HepG2 (cell line): ENCODE results near the gene ABHD12. TPM values are rescaled to one million over a fixed set of nuclear protein-coding genes. Genes with fewer than 3 reads are reported as not detected.

Experiments used
- CC2D1A ChIP-seq: sonication (generic); formaldehyde crosslinking; IDR thresholded peaks from 2 replicates; pipeline ENCODE4 v1.8.1; 2023; ENCODE audit warnings: mild to moderate bottlenecking, missing genetic modification reagents
- CREB3 ChIP-seq: sonication (generic); formaldehyde crosslinking; IDR thresholded peaks from 2 replicates; pipeline ENCODE4 v1.5.0; 2020; ENCODE audit warnings: missing genetic modification reagents
- HMG20B ChIP-seq: conservative IDR thresholded peaks from 2 replicates; pipeline ENCODE4 v1.6.1; 2016; ENCODE audit warnings: missing genetic modification reagents, missing compliant biosample characterization
- IKZF5 ChIP-seq: IDR thresholded peaks from 2 replicates; pipeline ENCODE4 v1.6.1; 2018; ENCODE audit warnings: missing genetic modification reagents, mild to moderate bottlenecking, missing compliant biosample characterization
- KDM2A ChIP-seq: sonication (generic); formaldehyde crosslinking; IDR thresholded peaks from 2 replicates; pipeline ENCODE4 v1.4.0; 2020; ENCODE audit warnings: low read depth, missing genetic modification reagents, borderline replicate concordance
- KDM4B ChIP-seq: sonication (generic); formaldehyde crosslinking; IDR thresholded peaks from 2 replicates; pipeline ENCODE4 v1.4.0; 2020; ENCODE audit warnings: missing genetic modification reagents
- KDM5A ChIP-seq: fragments of 200-600 bp; sonication (generic); IDR thresholded peaks from 2 replicates; pipeline ENCODE4 v1.7.0; 2018; ENCODE audit warnings: antibody characterized with exemption, mild to moderate bottlenecking, low read length, borderline replicate concordance
- KMT2B ChIP-seq: IDR thresholded peaks from 2 replicates; pipeline ENCODE4 v1.6.1; 2016; ENCODE audit warnings: missing genetic modification reagents, missing compliant biosample characterization
- LRRFIP1 ChIP-seq: sonication (generic); formaldehyde crosslinking; conservative IDR thresholded peaks from 2 replicates; pipeline ENCODE4 v1.4.0; 2020; ENCODE audit warnings: missing genetic modification reagents
- MYPOP ChIP-seq: sonication (generic); formaldehyde crosslinking; IDR thresholded peaks from 2 replicates; pipeline ENCODE4 v1.8.1; 2023; ENCODE audit warnings: mild to moderate bottlenecking, moderate library complexity, missing genetic modification reagents
- NCOR1 ChIP-seq: fragments of 200-600 bp; sonication (generic); IDR thresholded peaks from 2 replicates; pipeline ENCODE4 v1.7.0; 2017; ENCODE audit warnings: antibody characterized with exemption, low read length, borderline replicate concordance
- PHF21A ChIP-seq: sonication (generic); formaldehyde crosslinking; IDR thresholded peaks from 2 replicates; pipeline ENCODE4 v1.5.0; 2020; ENCODE audit warnings: mild to moderate bottlenecking, missing genetic modification reagents
- REXO4 ChIP-seq: sonication (generic); formaldehyde crosslinking; IDR thresholded peaks from 2 replicates; pipeline ENCODE4 v1.8.0; 2022; ENCODE audit warnings: missing genetic modification reagents, mild to moderate bottlenecking, borderline replicate concordance
- SMYD3 ChIP-seq: sonication (generic); formaldehyde crosslinking; IDR thresholded peaks from 2 replicates; pipeline ENCODE4 v1.8.1; 2023; ENCODE audit warnings: mild to moderate bottlenecking, missing genetic modification reagents
- TCF7 ChIP-seq: sonication (generic); IDR thresholded peaks from 2 replicates; pipeline ENCODE4 v1.6.1; 2016; ENCODE audit warnings: antibody characterized with exemption, low read depth
- TFDP2 ChIP-seq: sonication (generic); formaldehyde crosslinking; IDR thresholded peaks from 2 replicates; pipeline ENCODE4 v1.4.0; 2020; ENCODE audit warnings: missing genetic modification reagents
- ZC3H4 ChIP-seq: sonication (generic); formaldehyde crosslinking; IDR thresholded peaks from 2 replicates; pipeline ENCODE4 v1.4.0; 2020; ENCODE audit warnings: missing genetic modification reagents, borderline replicate concordance
- ZMYM3 ChIP-seq: sonication (generic); formaldehyde crosslinking; IDR thresholded peaks from 2 replicates; pipeline ENCODE4 v1.5.1; 2020; ENCODE audit warnings: mild to moderate bottlenecking, missing genetic modification reagents
- ZNF101 ChIP-seq: sonication (generic); formaldehyde crosslinking; IDR thresholded peaks from 2 replicates; pipeline ENCODE4 v1.4.0; 2020; ENCODE audit warnings: mild to moderate bottlenecking, low read depth, missing genetic modification reagents, borderline replicate concordance
- ZNF230 ChIP-seq: sonication (generic); formaldehyde crosslinking; IDR thresholded peaks from 2 replicates; pipeline ENCODE4 v1.4.0; 2020; ENCODE audit warnings: mild to moderate bottlenecking, missing genetic modification reagents
- ZNF674 ChIP-seq: sonication (generic); formaldehyde crosslinking; IDR thresholded peaks from 2 replicates; pipeline ENCODE4 v1.5.0; 2020; ENCODE audit warnings: low read depth, mild to moderate bottlenecking, missing genetic modification reagents
- ZNF740 ChIP-seq: sonication (generic); formaldehyde crosslinking; IDR thresholded peaks from 2 replicates; pipeline ENCODE4 v1.4.0; 2020; ENCODE audit warnings: missing genetic modification reagents
- ZNF883 ChIP-seq: sonication (generic); formaldehyde crosslinking; IDR thresholded peaks from 2 replicates; pipeline ENCODE4 v1.5.1; 2020; ENCODE audit warnings: mild to moderate bottlenecking, missing genetic modification reagents; ENCODE audit errors: not compliant biosample characterization
- polyA plus RNA-seq, 8 experiments: library from polyadenylated mRNA; depleted of rRNA in 3 of 8; stranded (reverse) in 7 of 8; unstranded in 1 of 8; fragments of >200 nt; fragmentation: Illumina TruSeq in 4 of 8; extraction: Trizol in 4 of 8; gene quantifications; 2 replicates each; pipeline versions ENCODE4 v1.2.1 to v1.2.3, GENCODE V29; 2011 to 2016; ENCODE audit warnings: low read depth in 4 of 8, missing spikeins in 1 of 8, mixed read lengths in 1 of 8; ENCODE audit not compliant: insufficient read depth in 1 of 8
- total RNA-seq, 5 experiments: library from RNA; depleted of rRNA; stranded (reverse); fragments of >200 nt; fragmentation: Illumina TruSeq; extraction: Trizol; gene quantifications; 2 replicates each; pipeline ENCODE4 v1.2.3, GENCODE V29; 2016; ENCODE audit warnings: low read depth in 1 of 5

ABHD12 gene
- total and polyA plus RNA-seq, 2 of the 13 experiments (the other 11 are each of a cell fraction or from before 2014, with no cell fraction given), result 23.5 to 72.1 TPM

- TF ChIP-seq ZNF883 (CRISPR knock-in tag) (no peak), SMYD3 (CRISPR knock-in tag) (no peak), TFDP2 (CRISPR knock-in tag) (no peak), ZNF674 (CRISPR knock-in tag) (no peak), KMT2B (0 out of 2 replicates have a peak, but pooled peaks have one; percentile 11), CREB3 (CRISPR knock-in tag) (no peak), ZNF740 (CRISPR knock-in tag) (no peak), ZNF230 (no peak), IKZF5 (CRISPR knock-in tag) (no peak), ZMYM3 (CRISPR knock-in tag) (peak; percentile 10; the same call in 1 of the 2 replicates), MYPOP (CRISPR knock-in tag) (no peak), KDM4B (CRISPR knock-in tag) (no peak), KDM2A (no peak), REXO4 (CRISPR knock-in tag) (no peak), ZNF101 (CRISPR knock-in tag) (no peak), HMG20B (CRISPR knock-in tag) (peak; percentile 32; the same call in 1 of the 2 replicates), ZC3H4 (CRISPR knock-in tag) (no peak), CC2D1A (no peak), NCOR1 (no peak), KDM5A (no peak), PHF21A (CRISPR knock-in tag) (no peak), LRRFIP1 (CRISPR knock-in tag) (no peak), TCF7 (no peak)
Measured at GRCh38 chr20:25336561-25337422, 53.8 kb downstream of the ABHD12 start (continued).
